ENCODE data around the gene FAM200B. TPM values are rescaled to one million over a fixed set of nuclear protein-coding genes. Genes with fewer than 3 reads are reported as not detected.

The FAM200B gene
- total RNA-seq (2021) (27.4 and 29.0 TPM in 2 replicates), Bru-seq, nascent RNA (percentile 88 among the genes with signal in this experiment), BruChase-seq, experiment 1, labeled RNA remaining after a 2-hour chase (percentile 72 among the genes with signal in this experiment), BruChase-seq, experiment 2, labeled RNA remaining after a 6-hour chase (percentile 75 among the genes with signal in this experiment)
- long read RNA-seq, full-length matches to known transcripts, result 36 of 43 reads
- long read RNA-seq, partial matches to known transcripts, result 2 of 43 reads
- long read RNA-seq, other reads (novel, unspliced or antisense), result 5 of 43 reads

GRCh38 chr4:15681372-15682241, at the start of gene FAM200B:
TSS of gene FAM200B (plus strand) at chr4:15681827. CDS start at chr4:15686978, 5,151 bp downstream.
- H3K27me3 ChIP-seq (replicated peaks; ENCODE audit: insufficient read depth, low read depth, low read length, poor library complexity), result no peaks in the 10 kb centered on the region
- peak within 1 kb of the TSS; percentile 92 for H3K27ac ChIP-seq (ENCODE audit: low read depth, low read length, poor library complexity, severe bottlenecking)
- H3K36me3 ChIP-seq (ENCODE audit: insufficient read depth, low read length, poor library complexity, severe bottlenecking), result peaks cover 13% of the 10 kb centered on the region
- TF ChIP-seq EZH2 (IDR thresholded peaks at IDR 0.05; ENCODE audit: borderline replicate concordance, low read depth, low read length, poor library complexity, severe bottlenecking) (no peak), CTCF (conservative IDR thresholded peaks at IDR 0.05; ENCODE audit: low read depth, low read length) (0 out of 2 replicates have a peak, but pooled peaks have one; percentile 20)
- H3K4me3 ChIP-seq (ENCODE audit: low read depth, low read length, poor library complexity, severe bottlenecking), result peak within 1 kb of the TSS; percentile 67
- CTCF ChIA-PET, result no interaction called here
- POLR2A ChIA-PET (ENCODE audit: low non-redundant PET), result interaction anchor here (0.5 to 0.6 kb wide), 2 partner anchors 44 to 158 kb away, joined by 3 to 5 read pairs; no protein-coding TSS in a partner anchor
- TSS peak; percentile 75 for BruUV-seq (replicated peaks)
- DNase-seq (ENCODE audit: low spot score), result peak; percentile 100
- intact Hi-C loops (cut with micrococcal nuclease; ENCODE audit: unreplicated experiment), result no loop called here
- peaks cover 44% of the 10 kb centered on the region for H3K4me1 ChIP-seq (ENCODE audit: insufficient read depth, low read length, poor library complexity, severe bottlenecking)
- no peaks in the 10 kb centered on the region for H3K9me3 ChIP-seq (ENCODE audit: low read depth, low read length, poor library complexity, severe bottlenecking)

DNA sequence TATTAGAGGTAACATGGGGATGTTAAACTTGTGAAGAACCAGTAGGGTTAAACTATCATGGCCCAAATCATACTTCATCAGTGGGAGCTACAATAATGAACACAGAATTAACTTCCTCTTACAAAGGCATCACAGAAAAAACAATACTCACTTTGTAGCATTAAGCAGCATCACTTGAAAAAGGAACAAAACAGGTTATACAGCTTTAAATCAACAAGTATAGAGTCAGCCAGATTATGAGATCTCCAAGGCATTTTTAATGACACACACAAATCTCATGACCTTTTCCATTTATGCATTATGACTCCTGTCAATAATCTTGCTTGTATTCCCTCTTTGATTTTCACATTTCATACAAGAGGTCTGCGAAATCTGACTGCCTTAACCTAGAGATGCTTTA, 44.8 kb upstream of the FAM200B start:
- Histone ChIP-seq H3K27ac (ENCODE audit: low read depth, low read length, poor library complexity, severe bottlenecking) (no peak overlapping the region), H3K36me3 (ENCODE audit: insufficient read depth, low read length, poor library complexity, severe bottlenecking) (peaks cover 76% of the 10 kb centered on the region), H3K27me3 (replicated peaks; ENCODE audit: insufficient read depth, low read depth, low read length, poor library complexity) (no peaks in the 10 kb centered on the region), H3K4me3 (ENCODE audit: low read depth, low read length, poor library complexity, severe bottlenecking) (no peak overlapping the region), H3K4me1 (ENCODE audit: insufficient read depth, low read length, poor library complexity, severe bottlenecking) (no peaks in the 10 kb centered on the region), H3K9me3 (ENCODE audit: low read depth, low read length, poor library complexity, severe bottlenecking) (no peaks in the 10 kb centered on the region)
- POLR2A ChIA-PET (ENCODE audit: low non-redundant PET), result no interaction called here
- TF ChIP-seq CTCF (conservative IDR thresholded peaks at IDR 0.05; ENCODE audit: low read depth, low read length) (no peak), EZH2 (IDR thresholded peaks at IDR 0.05; ENCODE audit: borderline replicate concordance, low read depth, low read length, poor library complexity, severe bottlenecking) (no peak)
- BruUV-seq (replicated peaks), result no TSS peak
- CTCF ChIA-PET, result no interaction called here
- DNase-seq (ENCODE audit: low spot score), result no peak
- intact Hi-C loops (cut with micrococcal nuclease; ENCODE audit: unreplicated experiment), result no loop called here

DNA sequence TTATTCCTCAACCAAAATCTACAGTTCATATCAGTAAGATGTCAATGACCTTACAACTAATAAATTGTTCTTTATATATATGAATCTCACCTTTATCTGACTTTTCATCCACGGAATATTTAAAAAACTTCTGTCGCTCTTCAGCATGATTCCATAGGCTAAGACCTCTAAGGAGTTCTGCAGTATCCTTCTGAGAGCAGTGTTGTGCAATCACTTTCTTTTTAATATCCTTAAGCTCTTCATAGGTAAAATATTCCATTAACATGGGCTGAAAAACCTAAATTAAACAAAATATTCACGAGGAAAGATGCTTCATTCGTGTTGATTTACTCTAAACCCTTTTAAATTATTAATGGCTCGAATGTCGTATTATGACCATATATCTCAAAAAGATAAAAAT, 43.2 kb upstream of the FAM200B start:
- intact Hi-C loops (cut with micrococcal nuclease; ENCODE audit: unreplicated experiment), result no loop called here
- ChIA-PET CTCF (no interaction called here), POLR2A (ENCODE audit: low non-redundant PET) (no interaction called here)
- H3K27me3 ChIP-seq (replicated peaks; ENCODE audit: insufficient read depth, low read depth, low read length, poor library complexity), result no peaks in the 10 kb centered on the region
- peaks cover 69% of the 10 kb centered on the region for H3K36me3 ChIP-seq (ENCODE audit: insufficient read depth, low read length, poor library complexity, severe bottlenecking)
- H3K4me1 ChIP-seq (ENCODE audit: insufficient read depth, low read length, poor library complexity, severe bottlenecking), result peaks cover 4% of the 10 kb centered on the region
- H3K9me3 ChIP-seq (ENCODE audit: low read depth, low read length, poor library complexity, severe bottlenecking), result no peaks in the 10 kb centered on the region
- BruUV-seq (replicated peaks), result no TSS peak
- H3K27ac ChIP-seq (ENCODE audit: low read depth, low read length, poor library complexity, severe bottlenecking), result no peak overlapping the region
- DNase-seq (ENCODE audit: low spot score), result no peak
- H3K4me3 ChIP-seq (ENCODE audit: low read depth, low read length, poor library complexity, severe bottlenecking), result no peak overlapping the region
- no peak for TF ChIP-seq CTCF (conservative IDR thresholded peaks at IDR 0.05; ENCODE audit: low read depth, low read length)
- TF ChIP-seq EZH2 (IDR thresholded peaks at IDR 0.05; ENCODE audit: borderline replicate concordance, low read depth, low read length, poor library complexity, severe bottlenecking), result no peak
